NCI-H128 (cell line): ENCODE measurements around the gene SNX10.

Experiments
- DNase-seq: peaks from one replicate; lab custom pipeline; 2025; ENCODE audit not compliant: unreplicated experiment; lab: John Stamatoyannopoulos, UW

The SNX10 gene

GRCh38 chr7:26365901-26366275 is 74.2 kb downstream of the SNX10 start:
- no peak for DNase-seq

GRCh38 chr7:26367219-26367711 is 75.6 kb downstream of the SNX10 start:
- no peak for DNase-seq

GRCh38 chr7:26368542-26368941 is 76.9 kb downstream of the SNX10 start:
- DNase-seq = no peak

- DNase-seq = peak; percentile 63
Measured at GRCh38 chr7:26369593-26369992, 77.9 kb downstream of the SNX10 start.

- no peak for DNase-seq
Measured at GRCh38 chr7:26370011-26370410, 78.3 kb downstream of the SNX10 start.

GRCh38 chr7:26372249-26372648 is 80.6 kb downstream of the SNX10 start:
- DNase-seq = no peak

GRCh38 chr7:26372704-26373103 is 81.0 kb downstream of the SNX10 start:
- DNase-seq = no peak

- no peak for DNase-seq
Measured at GRCh38 chr7:26374647-26375373, 83.1 kb downstream of the SNX10 start.

- DNase-seq = peak; percentile 72
Measured at GRCh38 chr7:26375726-26376174, 84.1 kb downstream of the SNX10 start.

- DNase-seq = peak; percentile 72
Measured at GRCh38 chr7:26376175-26376917, 84.7 kb downstream of the SNX10 start.

- DNase-seq = no peak
Measured at GRCh38 chr7:26378016-26378415, 86.4 kb downstream of the SNX10 start.

- no peak for DNase-seq
Measured at GRCh38 chr7:26379711-26380110, 88.0 kb downstream of the SNX10 start.

- DNase-seq = no peak
Measured at GRCh38 chr7:26381476-26382353, 90.1 kb downstream of the SNX10 start.

GRCh38 chr7:26385240-26385639 is 93.6 kb downstream of the SNX10 start:
- no peak for DNase-seq

GRCh38 chr7:26387731-26388130 is 96.1 kb downstream of the SNX10 start:
- no peak for DNase-seq

GRCh38 chr7:26388256-26388655 is 96.6 kb downstream of the SNX10 start:
- DNase-seq = no peak

- DNase-seq = no peak
Measured at GRCh38 chr7:26390016-26390415, 98.4 kb downstream of the SNX10 start.

- DNase-seq = no peak
Measured at GRCh38 chr7:26393818-26394217, 102.2 kb downstream of the SNX10 start.

GRCh38 chr7:26397332-26397731 is 105.7 kb downstream of the SNX10 start:
- DNase-seq = no peak

- no peak for DNase-seq
Measured at GRCh38 chr7:26397796-26398426, 106.2 kb downstream of the SNX10 start.

GRCh38 chr7:26398427-26398755 is 106.7 kb downstream of the SNX10 start:
- no peak for DNase-seq
